GM12878 (cell line): ENCODE data around the gene ESRP2. TPM values are rescaled to one million over a fixed set of nuclear protein-coding genes. Genes with fewer than 3 reads are reported as not detected.

Source experiments
- ASH2L ChIP-seq: fragments of 300-600, 200-600 bp; sonication (generic); IDR thresholded peaks from 2 replicates; pipeline ENCODE4 v1.6.1; 2017; ENCODE audit warnings: low read depth, mild to moderate bottlenecking, borderline replicate concordance
- CEBPB ChIP-seq, 2 experiments: fragments of 150-350 bp in 1 of 2; IDR thresholded peaks; 2 replicates each; pipeline ENCODE4 v1.6.1; 2012 to 2014; ENCODE audit warnings: low read depth in 2 of 2, low read length in 2 of 2, borderline replicate concordance in 1 of 2, inconsistent platforms in 1 of 2
- CHD2 ChIP-seq: IDR thresholded peaks from 2 replicates; pipeline ENCODE4 v1.6.1; 2011; ENCODE audit warnings: low read depth, low read length, improper control_type of control experiment, borderline replicate concordance
- EZH2 ChIP-seq: IDR thresholded peaks from 2 replicates; pipeline ENCODE4 v1.6.1; 2012; ENCODE audit warnings: low read depth, mild to moderate bottlenecking, control low read depth, inconsistent platforms, low read length, borderline replicate concordance; ENCODE audit not compliant: control insufficient read depth
- FOS ChIP-seq: IDR thresholded peaks from 3 replicates; pipeline ENCODE4 v1.6.1; 2011; ENCODE audit warnings: borderline replicate concordance; ENCODE audit not compliant: insufficient read length; ENCODE audit errors: extremely low read depth
- HDAC2 ChIP-seq: fragments of 200-600 bp; sonication (generic); IDR thresholded peaks from 2 replicates; pipeline ENCODE4 v1.6.1; 2017
- IKZF1 ChIP-seq: fragments of 450-650 bp; conservative IDR thresholded peaks from 2 replicates; pipeline ENCODE4 v1.6.1; 2017; ENCODE audit warnings: antibody characterized with exemption, mild to moderate bottlenecking
- MEF2B ChIP-seq: fragments of 450-650 bp; IDR thresholded peaks from 2 replicates; pipeline ENCODE4 v1.6.1; 2018; ENCODE audit warnings: mild to moderate bottlenecking, moderate library complexity; ENCODE audit not compliant: partially characterized antibody, poor library complexity, severe bottlenecking
- PAX8 ChIP-seq: fragments of 450-650 bp; IDR thresholded peaks from 2 replicates; pipeline ENCODE4 v1.6.1; 2017; ENCODE audit warnings: mild to moderate bottlenecking, moderate library complexity
- POU2F2 ChIP-seq: IDR thresholded peaks from 3 replicates; pipeline ENCODE4 v1.6.1; 2011; ENCODE audit warnings: low read depth, mild to moderate bottlenecking, low read length, borderline replicate concordance
- SPI1 ChIP-seq: IDR thresholded peaks from 2 replicates; pipeline ENCODE4 v1.6.1; 2011; ENCODE audit warnings: low read depth, mild to moderate bottlenecking, low read length, moderate library complexity, borderline replicate concordance; ENCODE audit not compliant: insufficient read depth
- TBL1XR1 ChIP-seq: IDR thresholded peaks from 2 replicates; pipeline ENCODE4 v1.6.1; 2012; ENCODE audit warnings: low read depth, low read length, improper control_type of control experiment
- ZBTB33 ChIP-seq: fragments of 450-650 bp; IDR thresholded peaks from 2 replicates; pipeline ENCODE4 v1.6.1; 2017; ENCODE audit warnings: mild to moderate bottlenecking
- ZBTB4 ChIP-seq: fragments of 450-650 bp; formaldehyde crosslinking; IDR thresholded peaks from 2 replicates; pipeline ENCODE4 v1.4.0; 2022; ENCODE audit warnings: mild to moderate bottlenecking, moderate library complexity
- ZNF217 ChIP-seq: fragments of 450-650 bp; IDR thresholded peaks from 2 replicates; pipeline ENCODE4 v1.6.1; 2017; ENCODE audit warnings: antibody characterized with exemption, mild to moderate bottlenecking
- polyA plus RNA-seq, 11 experiments: library from polyadenylated mRNA; depleted of rRNA in 4 of 11; unstranded in 6 of 11; stranded (reverse) in 5 of 11; fragments of >200 nt; fragmentation: Nextera tagmentation in 4 of 11; fragmentation: Illumina TruSeq in 1 of 11; extraction: Ambion mirVana in 4 of 11; extraction: Trizol in 1 of 11; gene quantifications; 1 replicate in 1 of 11; 2 replicates in 10 of 11; pipeline versions ENCODE4 v1.2.1 to v1.2.3, GENCODE V29; 2011 to 2016; ENCODE audit warnings: inconsistent platforms in 2 of 11, missing spikeins in 2 of 11, low read depth in 1 of 11
- total RNA-seq, 4 experiments: library from RNA; depleted of rRNA in 3 of 4; stranded (reverse); fragments of >200 nt in 3 of 4; fragmentation: Illumina TruSeq in 1 of 4; extraction: Trizol in 1 of 4; gene quantifications; 2 replicates each; pipeline versions ENCODE4 v1.2.1 to v1.2.3, GENCODE V29; 2013 to 2021
- TF ChIP-seq, protein P1 (sequence below), 3 experiments: IDR thresholded peaks in 2 of 3; conservative IDR thresholded peaks in 1 of 3; 2 replicates each; pipeline ENCODE4 v1.5.1; 2011; ENCODE audit warnings: low read depth in 3 of 3, low read length in 3 of 3, mild to moderate bottlenecking in 3 of 3, control low read depth in 2 of 3, moderate library complexity in 2 of 3, inconsistent platforms in 1 of 3, mixed read lengths in 1 of 3; ENCODE audit not compliant: control insufficient read depth in 2 of 3, insufficient read depth in 1 of 3; ENCODE audit errors: extremely low read depth in 1 of 3
- TF ChIP-seq, protein P2 (sequence below): IDR thresholded peaks from 2 replicates; pipeline ENCODE4 v1.6.1; 2012; ENCODE audit warnings: low read depth, low read length, improper control_type of control experiment
- TF ChIP-seq, protein P3 (sequence below): IDR thresholded peaks from 2 replicates; pipeline ENCODE4 v1.6.1; 2011; ENCODE audit warnings: low read depth, low read length, improper control_type of control experiment, borderline replicate concordance

The ESRP2 gene
- total and polyA plus RNA-seq, 10 of the 15 experiments (the other 5 are each of a cell fraction or from before 2014, with no cell fraction given) = 0.04 to 0.64 (median 0.08) TPM; not detected in 3

GRCh38 chr16:68244903-68245853 lies 9.3 kb upstream of the ESRP2 start, which contains the start of gene PLA2G15 (continued):
- TF ChIP-seq CHD2 (peak; percentile 90), ZNF217 (no peak), ZBTB4 (no peak), CEBPB (IDR thresholded peaks at IDR 0.05; ENCODE audit: borderline replicate concordance in 1 of 2, low read depth in 2 of 2, low read length in 2 of 2) (no peak), ASH2L (no peak), HDAC2 (no peak), FOS (no peak), POU2F2 (0 out of 3 replicates have a peak, but pooled peaks have one; percentile 6), MEF2B (peak; percentile 38), ZBTB33 (no peak), TBL1XR1 (0 out of 2 replicates have a peak, but pooled peaks have one; percentile 11), EZH2 (no peak), SPI1 (peak; percentile 69), IKZF1 (peak; percentile 55), PAX8 (no peak)
- TF ChIP-seq, protein P1, sequence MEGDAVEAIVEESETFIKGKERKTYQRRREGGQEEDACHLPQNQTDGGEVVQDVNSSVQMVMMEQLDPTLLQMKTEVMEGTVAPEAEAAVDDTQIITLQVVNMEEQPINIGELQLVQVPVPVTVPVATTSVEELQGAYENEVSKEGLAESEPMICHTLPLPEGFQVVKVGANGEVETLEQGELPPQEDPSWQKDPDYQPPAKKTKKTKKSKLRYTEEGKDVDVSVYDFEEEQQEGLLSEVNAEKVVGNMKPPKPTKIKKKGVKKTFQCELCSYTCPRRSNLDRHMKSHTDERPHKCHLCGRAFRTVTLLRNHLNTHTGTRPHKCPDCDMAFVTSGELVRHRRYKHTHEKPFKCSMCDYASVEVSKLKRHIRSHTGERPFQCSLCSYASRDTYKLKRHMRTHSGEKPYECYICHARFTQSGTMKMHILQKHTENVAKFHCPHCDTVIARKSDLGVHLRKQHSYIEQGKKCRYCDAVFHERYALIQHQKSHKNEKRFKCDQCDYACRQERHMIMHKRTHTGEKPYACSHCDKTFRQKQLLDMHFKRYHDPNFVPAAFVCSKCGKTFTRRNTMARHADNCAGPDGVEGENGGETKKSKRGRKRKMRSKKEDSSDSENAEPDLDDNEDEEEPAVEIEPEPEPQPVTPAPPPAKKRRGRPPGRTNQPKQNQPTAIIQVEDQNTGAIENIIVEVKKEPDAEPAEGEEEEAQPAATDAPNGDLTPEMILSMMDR (IDR thresholded peaks at IDR 0.05 in 2 of 3, conservative IDR thresholded peaks at IDR 0.05 in 1 of 3; ENCODE audit: control insufficient read depth in 2 of 3, extremely low read depth in 1 of 3, insufficient read depth in 1 of 3, low read depth in 3 of 3, low read length in 3 of 3) = no peak
- TF ChIP-seq, protein P2, sequence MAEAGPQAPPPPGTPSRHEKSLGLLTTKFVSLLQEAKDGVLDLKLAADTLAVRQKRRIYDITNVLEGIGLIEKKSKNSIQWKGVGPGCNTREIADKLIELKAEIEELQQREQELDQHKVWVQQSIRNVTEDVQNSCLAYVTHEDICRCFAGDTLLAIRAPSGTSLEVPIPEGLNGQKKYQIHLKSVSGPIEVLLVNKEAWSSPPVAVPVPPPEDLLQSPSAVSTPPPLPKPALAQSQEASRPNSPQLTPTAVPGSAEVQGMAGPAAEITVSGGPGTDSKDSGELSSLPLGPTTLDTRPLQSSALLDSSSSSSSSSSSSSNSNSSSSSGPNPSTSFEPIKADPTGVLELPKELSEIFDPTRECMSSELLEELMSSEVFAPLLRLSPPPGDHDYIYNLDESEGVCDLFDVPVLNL = no peak
- TF ChIP-seq, protein P3, sequence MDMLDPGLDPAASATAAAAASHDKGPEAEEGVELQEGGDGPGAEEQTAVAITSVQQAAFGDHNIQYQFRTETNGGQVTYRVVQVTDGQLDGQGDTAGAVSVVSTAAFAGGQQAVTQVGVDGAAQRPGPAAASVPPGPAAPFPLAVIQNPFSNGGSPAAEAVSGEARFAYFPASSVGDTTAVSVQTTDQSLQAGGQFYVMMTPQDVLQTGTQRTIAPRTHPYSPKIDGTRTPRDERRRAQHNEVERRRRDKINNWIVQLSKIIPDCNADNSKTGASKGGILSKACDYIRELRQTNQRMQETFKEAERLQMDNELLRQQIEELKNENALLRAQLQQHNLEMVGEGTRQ = no peak
